ENCODE measurements around the gene FARP1.

FARP1 gene

DNA sequence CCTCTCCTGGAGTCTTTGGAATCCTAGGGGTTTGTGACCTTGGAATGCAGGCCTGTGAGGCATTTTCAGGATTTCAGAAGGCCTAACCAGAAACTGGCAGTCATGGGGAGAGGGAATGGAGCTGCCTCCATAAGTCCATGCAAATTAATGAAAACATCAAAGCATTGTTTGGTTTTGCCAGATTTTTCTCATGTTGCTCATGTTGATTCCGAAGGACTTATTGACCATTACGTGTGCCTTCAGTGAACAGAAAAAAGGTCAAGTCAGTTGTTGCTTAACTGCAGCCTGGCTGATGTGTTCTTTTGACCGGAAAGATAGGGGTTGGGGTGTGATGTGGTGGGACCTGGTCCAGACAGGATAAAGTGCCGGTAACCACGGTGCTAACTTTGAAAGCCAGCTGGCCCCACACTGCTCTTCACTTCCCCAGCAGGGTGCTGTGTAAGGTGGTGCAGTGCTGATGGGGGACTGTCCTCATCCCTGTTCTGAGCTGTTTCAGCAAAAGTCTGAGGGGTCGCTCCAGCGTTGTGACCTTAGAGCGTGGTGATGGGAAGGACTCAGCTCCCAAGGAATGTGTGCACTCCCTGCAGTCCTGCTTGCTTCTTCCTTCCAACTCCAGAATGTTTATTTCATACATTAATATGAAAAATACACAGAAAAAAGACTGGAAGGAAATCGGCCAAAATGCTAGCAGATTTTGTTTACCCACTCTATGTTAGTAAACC, 30.7 kb downstream of the FARP1 start:
- DNase-seq (ENCODE audit: low read depth in 4 of 4, low spot score in 1 of 4), result no peak

DNA sequence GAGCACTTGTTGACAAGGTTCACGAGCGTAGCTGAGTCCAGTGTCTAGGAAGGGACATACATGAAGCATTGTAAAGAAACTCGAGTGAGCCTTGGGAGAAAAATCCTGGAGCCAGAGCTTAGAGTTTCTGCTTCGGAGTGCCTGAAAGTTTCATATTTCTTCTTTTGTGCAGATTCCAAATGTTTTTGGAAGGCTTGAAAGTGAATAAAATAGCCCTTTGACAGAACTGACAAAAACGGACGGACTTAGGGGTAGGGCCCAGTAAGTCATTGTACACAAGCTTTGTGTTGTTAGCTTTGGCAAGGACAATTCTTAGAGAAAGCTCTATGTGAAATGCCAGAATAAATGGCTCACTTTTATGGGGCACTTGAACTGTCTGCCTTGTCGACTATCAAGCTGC, 31.4 kb downstream of the FARP1 start:
- no peak for DNase-seq (ENCODE audit: low read depth in 4 of 4, low spot score in 1 of 4)

GRCh38 chr13:98175043-98175442, 32.1 kb downstream of the FARP1 start:
- no peak for DNase-seq (ENCODE audit: low read depth in 4 of 4, low spot score in 1 of 4)

GRCh38 chr13:98175823-98176222, 32.9 kb downstream of the FARP1 start:
- DNase-seq (ENCODE audit: low read depth in 4 of 4, low spot score in 1 of 4), result no peak

DNA sequence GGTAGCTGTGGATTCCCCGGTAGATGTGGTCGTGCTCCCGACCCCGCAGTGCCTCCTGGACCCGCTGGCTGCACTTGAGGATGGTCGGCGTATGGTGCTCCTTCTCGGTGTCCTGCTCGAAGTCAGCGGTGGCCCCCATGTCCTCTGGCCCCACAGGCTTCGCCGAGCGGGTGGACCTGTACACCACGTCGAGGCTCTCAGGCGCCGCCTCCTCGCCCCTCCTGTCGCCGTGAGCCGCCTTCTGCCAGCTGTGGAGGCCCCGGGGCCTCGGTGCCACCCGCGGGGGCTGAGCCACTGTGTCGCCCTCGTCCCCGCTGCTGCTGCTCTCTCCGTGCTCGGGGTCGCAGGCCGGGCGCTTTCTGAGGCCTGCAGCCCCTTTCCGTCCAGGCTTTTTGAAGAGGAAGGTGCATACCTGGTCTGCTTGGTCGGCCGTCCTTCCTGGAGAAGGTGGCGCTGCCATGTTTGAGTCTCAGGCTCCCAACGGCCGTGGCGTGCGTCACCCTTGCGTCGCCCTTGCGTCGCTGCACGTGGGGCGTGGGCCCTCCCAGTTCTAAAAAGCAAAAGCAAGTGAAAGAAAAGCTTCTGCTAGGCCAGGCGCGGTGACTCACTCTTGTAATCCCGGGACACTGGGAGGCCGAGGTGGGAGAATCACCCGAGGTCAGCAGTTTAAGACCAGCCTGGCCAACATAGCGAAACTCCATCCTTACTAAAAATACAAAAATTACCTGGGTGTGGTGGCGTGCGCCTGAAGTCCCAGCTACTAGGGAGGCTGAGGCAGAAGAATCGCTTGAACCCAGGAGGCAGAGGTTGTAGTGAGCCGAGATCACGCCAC, 34.1 kb downstream of the FARP1 start, which contains the start of gene RNF113B:
TSS of gene RNF113B (minus strand) at position 493 of the 832 bp plus-strand sequence. CDS start at position 460, 33 bp downstream.
- DNase-seq (ENCODE audit: low read depth in 4 of 4, low spot score in 1 of 4), result no peak

GRCh38 chr13:98180092-98180491, 37.2 kb downstream of the FARP1 start:
- no peak for DNase-seq (ENCODE audit: low read depth in 4 of 4, low spot score in 1 of 4)

DNA sequence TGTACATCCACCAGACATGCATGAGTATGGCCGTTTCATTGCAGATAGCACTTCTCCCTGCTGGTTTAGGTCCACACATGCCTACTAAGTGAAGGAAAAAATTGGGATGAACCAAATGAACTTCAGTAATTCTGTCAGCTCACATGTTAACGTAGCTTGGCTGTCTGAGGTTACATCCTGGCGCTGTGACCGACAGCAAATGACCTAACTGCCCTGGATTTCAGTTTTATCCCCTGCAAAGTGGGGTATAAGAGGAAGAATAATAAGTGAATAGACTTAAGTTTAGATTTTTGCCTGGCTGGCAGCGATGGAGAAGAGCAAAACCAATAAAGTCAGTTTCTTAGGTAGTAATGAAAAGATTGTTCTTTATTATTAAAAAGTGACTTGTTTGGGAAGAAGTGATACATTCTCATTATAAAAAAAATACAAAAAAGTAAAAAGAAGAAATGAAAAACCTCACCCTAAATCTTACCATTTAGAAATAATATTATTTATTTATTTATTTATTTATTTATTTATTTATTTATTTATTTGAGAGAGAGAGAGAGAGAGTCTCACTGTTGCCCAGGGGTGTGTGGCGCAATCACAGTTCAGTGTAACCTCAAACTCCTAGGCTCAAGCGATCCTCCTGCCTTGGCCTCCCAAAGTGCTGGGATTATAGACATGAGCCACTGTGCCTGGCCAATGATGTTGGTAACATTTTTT, 38.4 kb downstream of the FARP1 start:
- no peak for DNase-seq (ENCODE audit: low read depth in 4 of 4, low spot score in 1 of 4)

GRCh38 chr13:98182153-98182552, 39.3 kb downstream of the FARP1 start:
- DNase-seq (ENCODE audit: low read depth in 4 of 4, low spot score in 1 of 4), result no peak

GRCh38 chr13:98182589-98182988, 39.7 kb downstream of the FARP1 start:
- DNase-seq (ENCODE audit: low read depth in 4 of 4, low spot score in 1 of 4), result no peak

GRCh38 chr13:98184792-98185191, 41.9 kb downstream of the FARP1 start:
- no peak for DNase-seq (ENCODE audit: low read depth in 4 of 4, low spot score in 1 of 4)

GRCh38 chr13:98187155-98187964, 44.5 kb downstream of the FARP1 start:
- no peak for DNase-seq (ENCODE audit: low read depth in 4 of 4, low spot score in 1 of 4)

DNA sequence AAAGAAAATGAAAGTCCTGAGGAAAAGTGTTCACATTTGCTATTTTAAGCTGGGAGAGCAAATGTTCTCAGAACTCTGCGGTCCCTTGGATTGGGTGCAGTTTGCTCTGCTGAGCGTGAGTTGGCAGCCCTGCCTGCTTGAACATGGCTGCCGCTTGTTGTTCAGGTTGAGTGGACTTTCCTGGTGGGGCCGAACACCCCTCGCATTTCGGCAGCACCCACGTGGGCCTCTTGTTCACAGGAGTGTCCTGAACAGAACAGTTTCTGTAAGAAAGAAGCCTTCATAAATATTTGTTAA, 45.0 kb downstream of the FARP1 start:
- no peak for DNase-seq (ENCODE audit: low read depth in 4 of 4, low spot score in 1 of 4)

DNA sequence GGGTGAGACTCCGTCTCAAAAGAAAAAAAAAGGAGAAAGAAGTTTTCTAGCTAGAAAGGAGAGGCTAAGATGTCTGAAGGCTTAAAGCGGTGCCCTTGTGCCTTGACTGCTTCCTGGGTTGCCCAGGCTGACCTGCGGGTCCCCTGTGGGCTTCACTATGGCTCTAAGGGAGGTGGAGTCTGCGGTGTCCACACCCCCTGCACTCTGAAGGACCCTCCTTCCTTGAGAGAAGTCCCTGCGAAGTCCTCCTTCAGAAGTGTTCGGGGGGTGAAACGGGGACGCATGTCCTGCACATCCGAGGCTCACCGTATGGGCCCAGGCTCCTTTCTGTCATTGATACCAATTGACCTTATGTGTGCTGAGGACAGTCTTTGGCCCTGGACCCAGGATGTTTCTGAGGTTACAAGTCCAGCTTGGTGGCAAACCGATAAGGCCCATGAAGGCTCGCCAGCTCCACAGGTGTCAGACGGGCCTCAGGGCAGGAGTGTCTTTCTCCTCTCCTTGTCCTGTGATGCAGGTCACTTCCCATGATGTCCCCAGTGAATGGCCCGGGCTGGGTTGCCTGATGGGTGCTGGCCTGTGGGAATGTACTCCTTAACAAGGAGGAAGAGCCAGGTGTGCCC, 45.8 kb downstream of the FARP1 start:
- no peak for DNase-seq (ENCODE audit: low read depth in 4 of 4, low spot score in 1 of 4)

DNA sequence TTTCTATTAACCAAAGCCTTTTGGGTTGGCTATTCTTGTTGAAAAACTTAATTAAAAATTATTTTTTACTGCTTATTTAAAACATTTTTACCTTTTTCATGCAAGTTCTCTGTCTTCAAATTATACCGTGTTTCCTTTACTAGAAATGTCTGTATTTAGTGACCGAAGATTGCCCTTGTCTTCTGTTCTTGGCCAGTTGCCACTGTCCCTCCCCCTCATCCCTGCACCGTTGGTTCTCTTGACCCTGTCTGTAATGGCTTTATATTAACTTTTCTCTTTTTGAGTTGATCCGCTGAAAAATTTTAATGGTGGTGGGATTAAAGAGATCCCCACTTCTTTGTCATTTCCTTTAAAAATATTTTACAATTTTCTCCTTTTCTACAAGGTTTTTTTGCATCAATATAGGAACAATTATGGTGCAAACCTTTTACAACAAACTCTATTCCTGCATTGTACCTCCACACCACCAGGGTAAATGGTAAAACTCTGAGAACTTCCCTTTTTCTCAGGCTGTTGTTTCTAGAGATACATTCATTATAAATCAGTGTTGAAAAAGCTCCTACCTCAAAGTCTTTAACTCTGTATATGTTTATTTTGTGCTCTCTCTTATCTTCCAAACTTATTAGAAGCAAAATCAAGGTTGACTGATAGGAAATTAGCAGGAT, 47.1 kb downstream of the FARP1 start:
- no peak for DNase-seq (ENCODE audit: low read depth in 4 of 4, low spot score in 1 of 4)

GRCh38 chr13:98190889-98191444, 48.1 kb downstream of the FARP1 start:
- DNase-seq (ENCODE audit: low read depth in 4 of 4, low spot score in 1 of 4), result no peak

DNA sequence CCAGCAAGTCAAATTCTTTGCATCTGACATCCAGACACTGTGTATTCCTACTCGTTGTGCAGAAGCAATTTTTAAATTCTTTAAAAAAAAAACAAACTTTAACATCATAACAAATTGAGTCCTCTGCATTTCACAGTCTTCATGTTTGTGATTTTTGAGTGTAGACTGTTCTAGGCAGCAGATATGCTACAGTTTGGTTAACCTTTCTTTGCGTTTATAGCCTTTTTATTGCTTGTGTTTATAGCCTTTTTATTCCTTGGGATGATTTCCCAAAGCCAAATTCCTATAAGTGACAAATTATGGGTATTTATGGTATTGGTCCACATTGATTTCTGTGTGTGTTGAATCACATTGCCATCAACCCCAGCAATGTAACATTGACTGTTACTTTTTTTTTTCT, 49.1 kb downstream of the FARP1 start:
- DNase-seq (ENCODE audit: low read depth in 4 of 4, low spot score in 1 of 4), result no peak

GRCh38 chr13:98195054-98195791, 52.3 kb downstream of the FARP1 start:
- no peak for DNase-seq (ENCODE audit: low read depth in 4 of 4, low spot score in 1 of 4)

DNA sequence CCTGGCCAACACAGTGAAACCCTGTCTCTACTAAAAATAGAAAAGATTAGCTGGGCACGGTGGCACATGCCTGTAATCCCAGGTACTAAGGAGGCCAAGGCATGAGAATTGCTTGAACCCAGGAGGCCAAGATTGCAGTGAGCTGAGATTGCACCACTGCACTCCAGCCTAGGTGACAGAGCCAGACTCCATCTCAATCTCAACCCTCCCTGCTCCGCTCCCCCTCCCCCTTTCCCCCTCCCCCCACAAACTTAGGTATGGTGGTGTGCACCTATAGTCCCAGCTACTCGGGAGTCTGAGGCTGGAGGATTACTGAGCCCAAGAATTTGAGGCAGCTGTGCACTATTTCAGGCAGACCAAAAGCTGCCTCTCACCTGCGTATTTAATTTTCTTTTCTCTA, 55.8 kb downstream of the FARP1 start:
- DNase-seq (ENCODE audit: low read depth in 4 of 4, low spot score in 1 of 4), result no peak

DNA sequence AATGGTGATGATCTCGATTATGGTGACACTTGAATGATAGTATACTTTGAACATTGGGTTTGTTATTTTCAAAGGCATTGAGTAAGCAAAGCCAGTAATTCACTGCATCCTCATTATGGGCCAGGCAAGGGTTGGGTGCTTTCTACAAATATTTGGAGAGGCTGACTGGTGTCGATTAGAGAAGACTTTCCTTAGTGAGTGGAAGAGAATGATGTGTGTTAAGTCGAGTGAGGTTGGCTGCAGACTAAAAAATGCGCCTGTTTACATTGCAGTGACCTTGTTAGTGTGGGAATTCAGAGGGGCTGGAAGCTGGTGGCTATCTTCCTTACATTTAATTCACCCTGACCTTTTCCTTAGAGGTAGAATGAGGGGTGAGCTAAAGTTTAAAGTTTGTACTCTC, 56.6 kb downstream of the FARP1 start:
- DNase-seq (ENCODE audit: low read depth in 4 of 4, low spot score in 1 of 4), result no peak
